Astrocyte (in vitro differentiated cells and primary cell): ENCODE measurements around the gene CCDC142. TPM values are rescaled to one million over a fixed set of nuclear protein-coding genes. Genes with fewer than 3 reads are reported as not detected.

Experiments
- DNase-seq: peaks from one replicate; pipeline ENCODE4 v3.0.0-alpha.2; 2010; ENCODE audit warnings: low read depth
- FAIRE-seq: peaks from 2 replicates; lab custom pipeline; 2011; peaks lifted over from hg19 to GRCh38; lab: Jason Lieb, UNC
- H2AFZ ChIP-seq: 2 replicates; pipeline ENCODE4 v1.6.0; 2012; ENCODE audit warnings: low read depth, low read length, inconsistent platforms
- H3K27ac ChIP-seq: 2 replicates; pipeline ENCODE4 v1.5.1; 2011; ENCODE audit warnings: low read depth, low read length, inconsistent platforms
- H3K27me3 ChIP-seq: 2 replicates; pipeline ENCODE4 v1.6.0; 2011; ENCODE audit warnings: low read length, inconsistent platforms; ENCODE audit not compliant: insufficient read depth
- H3K36me3 ChIP-seq: 2 replicates; pipeline ENCODE4 v1.5.1; 2011; ENCODE audit warnings: low read length, inconsistent platforms; ENCODE audit not compliant: insufficient read depth
- H3K4me1 ChIP-seq: 2 replicates; pipeline ENCODE4 v1.5.1; 2011; ENCODE audit warnings: low read length, inconsistent platforms; ENCODE audit not compliant: insufficient read depth
- H3K4me2 ChIP-seq: 2 replicates; pipeline ENCODE4 v1.6.0; 2012; ENCODE audit warnings: low read length, inconsistent platforms
- H3K4me3 ChIP-seq: 2 replicates; pipeline ENCODE4 v1.5.1; 2011; ENCODE audit warnings: low read depth, mild to moderate bottlenecking, low read length, inconsistent platforms; ENCODE audit not compliant: insufficient read depth
- H3K79me2 ChIP-seq: 2 replicates; pipeline ENCODE4 v1.6.0; 2012; ENCODE audit warnings: mild to moderate bottlenecking, low read length, inconsistent platforms; ENCODE audit not compliant: insufficient read depth
- H3K9ac ChIP-seq: 2 replicates; pipeline ENCODE4 v1.6.0; 2012; ENCODE audit warnings: mild to moderate bottlenecking, low read length, inconsistent platforms
- H3K9me3 ChIP-seq: 2 replicates; pipeline ENCODE4 v1.5.1; 2012; ENCODE audit warnings: low read depth, mild to moderate bottlenecking, low read length, inconsistent platforms; ENCODE audit not compliant: insufficient read depth
- H4K20me1 ChIP-seq: 2 replicates; pipeline ENCODE4 v1.6.0; 2012; ENCODE audit warnings: low read length, inconsistent platforms; ENCODE audit not compliant: insufficient read depth
- H3K27ac Mint-ChIP-seq: one replicate; pipeline ENCODE4 v1.8.0; 2021; ENCODE audit warnings: mild to moderate bottlenecking, mixed read lengths; ENCODE audit not compliant: unreplicated experiment
- H3K27me3 Mint-ChIP-seq: one replicate; pipeline ENCODE4 v1.8.0; 2021; ENCODE audit warnings: low read depth, mixed read lengths; ENCODE audit not compliant: unreplicated experiment
- H3K36me3 Mint-ChIP-seq: one replicate; pipeline ENCODE4 v1.8.0; 2021; ENCODE audit warnings: low read depth, mixed read lengths; ENCODE audit not compliant: unreplicated experiment
- H3K4me1 Mint-ChIP-seq: one replicate; pipeline ENCODE4 v1.8.0; 2021; ENCODE audit warnings: low read depth, mixed read lengths; ENCODE audit not compliant: unreplicated experiment
- H3K4me3 Mint-ChIP-seq: one replicate; pipeline ENCODE4 v1.8.0; 2021; ENCODE audit warnings: mild to moderate bottlenecking, moderate library complexity, mixed read lengths; ENCODE audit not compliant: unreplicated experiment
- H3K9me3 Mint-ChIP-seq: one replicate; pipeline ENCODE4 v1.8.0; 2021; ENCODE audit warnings: mild to moderate bottlenecking, mixed read lengths; ENCODE audit not compliant: unreplicated experiment
- EZH2 ChIP-seq: IDR thresholded peaks from 2 replicates; pipeline ENCODE4 v1.6.1; 2012; ENCODE audit warnings: mild to moderate bottlenecking, low read length, inconsistent platforms; ENCODE audit not compliant: insufficient read depth
- total RNA-seq: library from RNA; stranded (reverse); gene quantifications from 2 replicates; pipeline ENCODE4 v1.2.1, GENCODE V29; 2021
- TF ChIP-seq, protein P1 (sequence below): IDR thresholded peaks from 2 replicates; pipeline ENCODE4 v1.5.1; 2011; ENCODE audit warnings: low read depth, mild to moderate bottlenecking, inconsistent platforms, low read length, moderate library complexity; ENCODE audit not compliant: insufficient read depth

Gene CCDC142
- total RNA-seq, 1 donor from 2014 or later, result 11.2 TPM

DNA sequence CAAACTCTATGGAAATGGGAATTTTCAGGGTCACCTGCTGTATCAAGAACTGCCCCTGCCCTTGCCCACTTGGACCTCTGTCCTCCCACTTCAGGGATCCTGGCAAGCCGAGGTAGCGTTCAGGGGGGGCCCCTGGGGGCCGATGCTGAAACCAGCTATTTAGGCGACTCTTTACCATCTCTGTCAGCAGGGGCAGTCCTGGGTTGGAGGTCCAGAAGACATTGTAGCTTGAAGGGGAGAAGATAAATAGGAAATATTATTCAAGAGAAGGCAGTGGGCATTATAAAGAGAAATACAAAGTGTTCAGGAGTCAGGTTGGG, 20.1 kb downstream of the CCDC142 start:
- no peaks in the 10 kb centered on the region for H3K9me3 Mint-ChIP-seq
- Histone ChIP-seq H3K4me2 (peak overlapping the region; percentile 45), H3K4me3 (no peak overlapping the region), H4K20me1 (peaks cover 16% of the 10 kb centered on the region), H3K36me3 (peaks cover 4% of the 10 kb centered on the region), H3K27me3 (no peaks in the 10 kb centered on the region), H3K9me3 (no peaks in the 10 kb centered on the region), H3K4me1 (peaks cover 11% of the 10 kb centered on the region), H2AFZ (no peak overlapping the region), H3K27ac (no peak overlapping the region), H3K9ac (no peak overlapping the region), H3K79me2 (peaks cover 50% of the 10 kb centered on the region)
- H3K4me3 Mint-ChIP-seq, result peak overlapping the region; percentile 96
- H3K27me3 Mint-ChIP-seq, result no peaks in the 10 kb centered on the region
- H3K4me1 Mint-ChIP-seq, result peaks cover 18% of the 10 kb centered on the region
- DNase-seq (no peak), FAIRE-seq (no peak)
- peak overlapping the region; percentile 26 for H3K27ac Mint-ChIP-seq
- TF ChIP-seq EZH2, result no peak
- TF ChIP-seq, protein P1, sequence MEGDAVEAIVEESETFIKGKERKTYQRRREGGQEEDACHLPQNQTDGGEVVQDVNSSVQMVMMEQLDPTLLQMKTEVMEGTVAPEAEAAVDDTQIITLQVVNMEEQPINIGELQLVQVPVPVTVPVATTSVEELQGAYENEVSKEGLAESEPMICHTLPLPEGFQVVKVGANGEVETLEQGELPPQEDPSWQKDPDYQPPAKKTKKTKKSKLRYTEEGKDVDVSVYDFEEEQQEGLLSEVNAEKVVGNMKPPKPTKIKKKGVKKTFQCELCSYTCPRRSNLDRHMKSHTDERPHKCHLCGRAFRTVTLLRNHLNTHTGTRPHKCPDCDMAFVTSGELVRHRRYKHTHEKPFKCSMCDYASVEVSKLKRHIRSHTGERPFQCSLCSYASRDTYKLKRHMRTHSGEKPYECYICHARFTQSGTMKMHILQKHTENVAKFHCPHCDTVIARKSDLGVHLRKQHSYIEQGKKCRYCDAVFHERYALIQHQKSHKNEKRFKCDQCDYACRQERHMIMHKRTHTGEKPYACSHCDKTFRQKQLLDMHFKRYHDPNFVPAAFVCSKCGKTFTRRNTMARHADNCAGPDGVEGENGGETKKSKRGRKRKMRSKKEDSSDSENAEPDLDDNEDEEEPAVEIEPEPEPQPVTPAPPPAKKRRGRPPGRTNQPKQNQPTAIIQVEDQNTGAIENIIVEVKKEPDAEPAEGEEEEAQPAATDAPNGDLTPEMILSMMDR, result no peak
- peaks cover 3% of the 10 kb centered on the region for H3K36me3 Mint-ChIP-seq

DNA sequence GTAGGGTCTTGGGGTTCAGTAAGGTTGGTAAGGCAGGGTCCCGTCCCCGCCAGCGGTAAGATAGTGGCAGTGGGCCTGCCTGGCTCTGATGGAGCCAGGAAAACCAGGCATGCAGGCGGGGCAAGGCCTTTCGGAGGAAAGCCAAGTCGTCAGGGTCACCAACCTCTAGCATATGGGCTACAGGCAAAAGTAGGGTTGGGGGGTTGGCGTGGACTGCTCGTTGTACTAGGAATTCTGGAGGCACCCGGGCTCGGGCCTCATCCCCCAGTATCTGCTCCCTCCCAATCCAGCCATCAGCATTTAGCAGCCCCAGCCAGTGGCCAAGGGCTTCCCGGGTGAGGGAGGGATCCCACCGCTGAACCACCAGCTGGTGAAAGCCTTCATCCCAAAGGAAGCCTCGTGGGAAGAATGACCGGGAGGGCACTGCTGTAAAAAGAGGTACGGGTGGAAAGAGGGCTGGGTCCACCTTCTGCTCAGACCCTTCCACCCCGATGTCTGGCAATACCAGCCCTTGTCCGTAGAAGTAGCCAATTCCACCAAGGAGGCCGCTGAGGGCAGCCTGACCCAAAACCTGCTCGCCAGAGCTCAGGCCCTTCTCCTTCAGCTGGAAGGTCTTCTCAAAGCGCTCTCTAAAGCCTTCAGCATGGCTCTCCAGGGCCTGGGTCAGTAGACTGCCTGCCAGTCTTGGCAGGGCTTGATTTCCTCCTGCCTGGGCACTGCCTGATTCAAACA, 20.6 kb downstream of the CCDC142 start:
- Mint-ChIP-seq H3K36me3 (peaks cover 3% of the 10 kb centered on the region), H3K27ac (peak overlapping the region; percentile 26), H3K4me3 (peak overlapping the region; percentile 20), H3K9me3 (no peaks in the 10 kb centered on the region), H3K4me1 (peaks cover 18% of the 10 kb centered on the region), H3K27me3 (no peaks in the 10 kb centered on the region)
- no peak overlapping the region for H3K9ac ChIP-seq
- DNase-seq (no peak), FAIRE-seq (no peak)
- peaks cover 4% of the 10 kb centered on the region for H3K36me3 ChIP-seq
- peaks cover 11% of the 10 kb centered on the region for H3K4me1 ChIP-seq
- no peak overlapping the region for H3K27ac ChIP-seq
- H4K20me1 ChIP-seq, result peaks cover 16% of the 10 kb centered on the region
- TF ChIP-seq, protein P1, result no peak
- no peak for TF ChIP-seq EZH2
- H3K4me2 ChIP-seq, result no peak overlapping the region
- no peaks in the 10 kb centered on the region for H3K27me3 ChIP-seq
- peaks cover 50% of the 10 kb centered on the region for H3K79me2 ChIP-seq
- H2AFZ ChIP-seq, result no peak overlapping the region
- H3K9me3 ChIP-seq, result no peaks in the 10 kb centered on the region
- H3K4me3 ChIP-seq, result no peak overlapping the region
